Transverse colon (tissue), 4 donors: ENCODE data around the gene GP1BB. TPM values are rescaled to one million over a fixed set of nuclear protein-coding genes. Genes with fewer than 3 reads are reported as not detected.

Source experiments
- DNase-seq: peaks from one replicate; pipeline ENCODE4 v3.0.0-alpha.2; 2019
- H3K27ac ChIP-seq, 4 donors: fragments of 200-600 bp; sonication (generic); 2 replicates each; pipeline ENCODE4 v1.5.1; 2016 to 2018; ENCODE audit warnings: inconsistent platforms in 4 of 4
- H3K27me3 ChIP-seq: fragments of 200-600 bp; sonication (generic); 2 replicates; pipeline ENCODE4 v1.5.1; 2017; ENCODE audit warnings: inconsistent platforms
- H3K36me3 ChIP-seq, 4 donors: fragments of 200-600 bp; sonication (generic); 2 replicates each; pipeline ENCODE4 v1.5.1; 2017 to 2019; ENCODE audit warnings: inconsistent platforms in 4 of 4
- H3K4me1 ChIP-seq, 4 donors: fragments of 200-600 bp; sonication (generic); 2 replicates each; pipeline ENCODE4 v1.5.1; 2017 to 2020; ENCODE audit warnings: inconsistent platforms in 4 of 4
- H3K4me3 ChIP-seq, 4 donors: fragments of 200-600 bp; sonication (generic); 1 replicate in 1 of 4; 2 replicates in 3 of 4; pipeline versions ENCODE4 v1.5.1 to v1.6.1; 2017 to 2019; ENCODE audit warnings: inconsistent platforms in 4 of 4
- H3K9me3 ChIP-seq, 2 donors: fragments of 200-600 bp; sonication (generic); 2 replicates each; pipeline ENCODE4 v1.5.1; 2017 to 2019; ENCODE audit warnings: inconsistent platforms in 2 of 2
- EP300 ChIP-seq: sonication (generic); formaldehyde crosslinking; IDR thresholded peaks from one replicate; pipeline ENCODE4 v1.6.1; 2017; ENCODE audit warnings: antibody characterized with exemption, low read depth
- POLR2A ChIP-seq: fragments of 450-650 bp; IDR thresholded peaks from one replicate; pipeline ENCODE4 v1.6.1; 2016; ENCODE audit warnings: antibody characterized with exemption, mild to moderate bottlenecking, moderate library complexity
- POLR2AphosphoS5 ChIP-seq, 3 donors: sonication (generic); formaldehyde crosslinking; IDR thresholded peaks; one replicate each; pipeline ENCODE4 v1.6.1; 2016; ENCODE audit warnings: antibody characterized with exemption in 3 of 3
- WGBS, 2 donors: methylation state at CpG; one replicate each; pipeline ENCODE4 v1.1.5; 2018; ENCODE audit warnings: low coverage in 1 of 2; 5-methylcytosine and 5-hydroxymethylcytosine counted together
- in situ Hi-C, 4 donors: fragments of 200-750 bp; cut with MboI; loops; one replicate each; pipeline versions ENCODE4 v1.15.0 to v1.15.1; 2017; ENCODE audit warnings: low sequenced_read_pairs in 3 of 4, low pct_ligation_motif_present in 1 of 4, low pct_unique_long_range_greater_than_20kb in 1 of 4
- intact Hi-C: fragments of 100-400 bp; cut with DNase I; formaldehyde crosslinking; loops from one replicate; pipeline ENCODE4 v1.15.1; 2023; ENCODE audit warnings: low total_unique reads
- total RNA-seq, 4 donors: library from RNA; depleted of rRNA; stranded (reverse); fragments of >200 nt; gene quantifications; one replicate each; pipeline ENCODE4 v1.1.0, GENCODE V29; 2016
- TF ChIP-seq, protein P1 (sequence below), 5 experiments: fragments of 200-600 bp in 3 of 5; fragments of 450-650 bp in 2 of 5; sonication (generic) in 3 of 5; IDR thresholded peaks; 1 replicate in 2 of 5; 2 replicates in 3 of 5; pipeline ENCODE4 v1.5.1; 2016 to 2017; ENCODE audit warnings: antibody characterized with exemption in 5 of 5, inconsistent platforms in 3 of 5, mild to moderate bottlenecking in 2 of 5, moderate library complexity in 1 of 5

Gene GP1BB
- total RNA-seq, 4 donors from 2014 or later, result 0.41 to 10.3 (median 1.8) TPM

DNA sequence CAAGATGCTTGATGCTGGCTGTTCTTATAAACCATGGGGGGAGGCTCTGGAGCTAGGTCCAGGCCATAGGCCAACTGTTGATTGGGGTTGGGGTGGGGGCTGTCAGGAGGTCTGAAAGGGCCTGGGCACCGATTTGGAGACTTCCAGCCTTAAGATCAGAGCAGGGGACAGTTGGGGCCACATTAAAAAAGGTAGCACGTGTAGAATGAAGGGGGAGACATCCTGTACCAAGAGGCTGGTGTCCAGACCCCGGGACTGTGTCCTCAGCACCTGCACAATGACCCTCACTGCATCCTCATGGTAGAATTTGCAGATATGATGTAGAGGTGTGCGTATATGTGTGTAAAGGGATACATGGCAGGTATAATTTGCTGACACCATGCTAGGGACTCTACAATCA is 24.8 kb downstream of the GP1BB start:
- intact Hi-C loops (no loop called here), in situ Hi-C loops (no loop called here)
- Histone ChIP-seq H3K4me1 (no peaks in the 10 kb centered on the region), H3K9me3 (no peaks in the 10 kb centered on the region), H3K4me3 (no peak overlapping the region), H3K27me3 (peaks cover 26% of the 10 kb centered on the region), H3K27ac (no peak overlapping the region), H3K36me3 (no peaks in the 10 kb centered on the region)
- TF ChIP-seq POLR2A (no peak), EP300 (no peak), POLR2AphosphoS5 (IDR thresholded peaks at IDR 0.05) (no peak)
- TF ChIP-seq, protein P1, sequence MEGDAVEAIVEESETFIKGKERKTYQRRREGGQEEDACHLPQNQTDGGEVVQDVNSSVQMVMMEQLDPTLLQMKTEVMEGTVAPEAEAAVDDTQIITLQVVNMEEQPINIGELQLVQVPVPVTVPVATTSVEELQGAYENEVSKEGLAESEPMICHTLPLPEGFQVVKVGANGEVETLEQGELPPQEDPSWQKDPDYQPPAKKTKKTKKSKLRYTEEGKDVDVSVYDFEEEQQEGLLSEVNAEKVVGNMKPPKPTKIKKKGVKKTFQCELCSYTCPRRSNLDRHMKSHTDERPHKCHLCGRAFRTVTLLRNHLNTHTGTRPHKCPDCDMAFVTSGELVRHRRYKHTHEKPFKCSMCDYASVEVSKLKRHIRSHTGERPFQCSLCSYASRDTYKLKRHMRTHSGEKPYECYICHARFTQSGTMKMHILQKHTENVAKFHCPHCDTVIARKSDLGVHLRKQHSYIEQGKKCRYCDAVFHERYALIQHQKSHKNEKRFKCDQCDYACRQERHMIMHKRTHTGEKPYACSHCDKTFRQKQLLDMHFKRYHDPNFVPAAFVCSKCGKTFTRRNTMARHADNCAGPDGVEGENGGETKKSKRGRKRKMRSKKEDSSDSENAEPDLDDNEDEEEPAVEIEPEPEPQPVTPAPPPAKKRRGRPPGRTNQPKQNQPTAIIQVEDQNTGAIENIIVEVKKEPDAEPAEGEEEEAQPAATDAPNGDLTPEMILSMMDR (IDR thresholded peaks at IDR 0.05), result no peak
- DNase-seq, result no peak
- 10 to 64% methylated on average over 1 to 4 of the region's 4 CpGs for WGBS, 2 donors

- H3K36me3 ChIP-seq, result no peaks in the 10 kb centered on the region
- H3K27me3 ChIP-seq, result peaks cover 36% of the 10 kb centered on the region
- no peaks in the 10 kb centered on the region for H3K4me1 ChIP-seq
- intact Hi-C loops, result no loop called here
- H3K4me3 ChIP-seq, result no peak overlapping the region
- TF ChIP-seq, protein P1 (IDR thresholded peaks at IDR 0.05), result no peak
- TF ChIP-seq POLR2AphosphoS5 (IDR thresholded peaks at IDR 0.05) (no peak), POLR2A (no peak)
- WGBS, 2 donors, result 45 to 60% methylated on average over 3 to 6 of the region's 15 CpGs
- no peaks in the 10 kb centered on the region for H3K9me3 ChIP-seq
- in situ Hi-C loops, result no loop called here
- no peak for DNase-seq
- no peak overlapping the region for H3K27ac ChIP-seq
Measured at GRCh38 chr22:19748991-19749664, 25.8 kb downstream of the GP1BB start.

DNA sequence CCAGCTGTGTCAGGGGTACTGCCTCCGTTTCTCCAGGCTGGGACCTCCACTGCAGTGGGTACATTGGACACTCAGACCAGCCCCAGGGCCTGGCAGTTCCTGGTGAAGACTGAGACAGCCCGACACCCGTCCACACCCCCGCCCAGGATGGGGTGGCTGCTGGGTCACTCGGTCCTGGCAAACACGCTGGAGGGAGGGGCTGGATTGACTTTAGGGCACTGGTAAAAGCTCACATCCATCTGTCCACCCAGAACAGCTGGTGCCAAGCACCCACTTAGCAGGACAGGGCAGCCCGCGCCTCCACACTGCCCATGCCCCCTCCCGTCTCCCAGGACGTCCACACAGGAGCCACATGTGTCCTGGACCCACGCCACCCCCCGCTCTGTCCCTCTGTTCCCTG is 26.5 kb downstream of the GP1BB start:
- peaks cover 43% of the 10 kb centered on the region for H3K27me3 ChIP-seq
- no peaks in the 10 kb centered on the region for H3K4me1 ChIP-seq
- TF ChIP-seq EP300, result no peak
- TF ChIP-seq POLR2AphosphoS5 (IDR thresholded peaks at IDR 0.05), result no peak
- TF ChIP-seq, protein P1 (IDR thresholded peaks at IDR 0.05), result no peak
- TF ChIP-seq POLR2A, result no peak
- no peak for DNase-seq
- in situ Hi-C loops (no loop called here), intact Hi-C loops (no loop called here)
- no peak overlapping the region for H3K4me3 ChIP-seq
- H3K27ac ChIP-seq, result no peak overlapping the region
- no peaks in the 10 kb centered on the region for H3K9me3 ChIP-seq
- H3K36me3 ChIP-seq, result no peaks in the 10 kb centered on the region
- 70% methylated on average over 10 of the region's 12 CpGs; no CpG with 5 or more reads in 1 of the 2 donors for WGBS, 2 donors

DNA sequence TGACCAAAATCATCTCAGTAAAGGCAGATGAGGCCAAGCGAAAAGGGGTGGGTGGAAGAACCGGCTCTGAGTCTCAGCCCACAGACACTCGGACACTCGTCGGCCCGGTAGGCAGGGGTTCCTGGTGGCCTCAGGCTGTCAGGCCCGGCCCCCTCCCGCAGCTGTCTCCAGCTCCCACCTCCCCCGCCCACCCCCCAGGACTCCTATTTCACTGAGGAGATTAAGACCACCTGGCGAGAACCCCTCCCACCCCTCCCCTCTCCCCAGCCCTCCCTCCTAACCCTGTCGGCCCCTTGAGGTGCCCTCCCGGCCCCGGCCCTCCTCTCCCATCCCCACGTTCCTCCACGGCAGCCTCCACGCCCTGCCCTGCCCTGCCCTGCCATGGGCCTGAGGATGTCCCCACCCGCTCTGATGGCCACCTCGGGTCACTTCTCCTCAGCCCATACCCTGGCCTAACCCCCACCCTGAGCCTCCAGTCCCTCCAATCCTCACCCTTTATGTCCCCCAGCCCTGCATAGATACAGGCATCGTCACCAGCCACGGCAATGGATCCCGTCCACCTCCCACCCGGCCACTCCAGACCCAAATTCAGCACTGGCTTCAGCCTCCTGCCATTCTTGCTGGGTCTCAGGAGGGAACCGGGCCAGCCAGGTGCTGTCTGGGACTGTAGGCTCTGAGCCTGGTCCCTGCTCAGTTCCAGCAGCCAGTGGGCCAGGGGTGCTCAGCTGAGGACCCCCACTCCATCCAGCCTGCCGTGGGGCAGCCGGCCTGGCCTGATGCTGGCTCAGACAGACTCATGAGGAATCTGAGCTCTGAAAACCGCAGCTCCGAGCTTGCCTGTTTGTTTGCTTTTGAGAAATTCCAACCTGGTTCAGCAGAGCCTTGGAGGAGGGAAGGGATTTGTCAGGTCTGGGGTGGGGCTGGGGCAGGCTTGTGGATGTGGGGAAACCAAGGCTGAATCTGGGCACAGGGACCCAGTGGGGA is 27.5 kb downstream of the GP1BB start:
- in situ Hi-C loops, result no loop called here
- no peak for DNase-seq

More for the DNA sequence above, 27.5 kb downstream of the GP1BB start:
- Histone ChIP-seq H3K36me3 (no peaks in the 10 kb centered on the region), H3K4me1 (peaks cover 0 to 7% (median 0%) of the 10 kb centered on the region in 4 donors), H3K27me3 (peaks cover 52% of the 10 kb centered on the region), H3K27ac (no peak overlapping the region), H3K4me3 (no peak overlapping the region), H3K9me3 (no peaks in the 10 kb centered on the region)
- TF ChIP-seq POLR2AphosphoS5 (IDR thresholded peaks at IDR 0.05), result no peak
- no peak for TF ChIP-seq EP300
- TF ChIP-seq, protein P1 (IDR thresholded peaks at IDR 0.05), result no peak
- no peak for TF ChIP-seq POLR2A
- WGBS, 2 donors, result 53% methylated on average over 24 of the region's 27 CpGs; no CpG with 5 or more reads in 1 of the 2 donors
- intact Hi-C loops, result no loop called here
